ENCODE measurements around the gene RTN4. TPM values are rescaled to one million over a fixed set of nuclear protein-coding genes. Genes with fewer than 3 reads are reported as not detected.

The RTN4 gene
- total RNA-seq, 2 experiments from 2014 or later = 96.7 to 97.5 TPM

DNA sequence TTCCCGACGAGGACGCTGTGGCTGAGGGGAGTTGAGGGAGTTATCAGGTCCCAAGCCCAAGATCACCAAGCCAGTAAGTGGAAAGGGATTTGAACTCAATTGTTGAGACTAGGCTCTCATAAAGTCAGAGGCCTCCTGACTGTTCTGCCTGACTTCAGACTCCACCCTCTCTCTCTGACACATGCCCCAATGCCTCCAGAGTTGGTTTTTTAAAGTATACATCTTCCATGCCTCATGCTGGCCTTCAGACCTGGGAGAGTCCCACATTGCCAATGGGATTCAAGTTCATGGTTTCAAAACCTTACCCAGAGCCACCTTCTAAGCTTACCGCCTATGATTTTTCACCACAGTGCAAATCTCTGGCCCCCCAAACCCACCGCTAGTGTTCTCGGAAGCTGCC is 100.8 kb downstream of the RTN4 start:
- no peak for DNase-seq
- Mint-ChIP-seq H3K4me3 (no peak overlapping the region), H3K4me1 (ENCODE audit: low read depth) (peaks cover 13% of the 10 kb centered on the region), H3K36me3 (no peaks in the 10 kb centered on the region), H3K9me3 (no peaks in the 10 kb centered on the region), H3K27ac (no peak overlapping the region), H3K27me3 (no peaks in the 10 kb centered on the region)
- ChIA-PET CTCF (no interaction called here), POLR2A (no interaction called here)
- intact Hi-C loops (cut with micrococcal nuclease) = no loop called here

DNA sequence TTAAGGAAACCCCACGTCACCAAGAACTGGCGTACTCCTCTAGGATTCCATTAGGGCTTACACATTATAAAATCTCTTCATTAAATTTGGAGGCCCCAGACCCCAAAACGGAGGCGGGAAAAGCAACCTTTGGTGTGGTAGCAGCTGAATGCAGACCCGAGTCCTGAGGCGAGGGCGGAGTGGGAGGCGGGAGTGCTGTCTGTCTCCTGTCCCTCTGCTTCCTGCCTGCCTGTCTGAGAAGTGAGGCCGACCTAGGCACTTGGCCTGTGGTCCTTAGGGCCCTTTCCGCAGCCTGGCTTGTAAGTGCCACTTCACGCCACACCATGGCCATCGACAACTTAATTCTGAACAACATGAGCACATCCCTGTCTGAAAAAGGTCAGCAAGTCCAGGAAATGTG is 102.1 kb downstream of the RTN4 start:
- Mint-ChIP-seq H3K4me1 (ENCODE audit: low read depth) (peaks cover 11% of the 10 kb centered on the region), H3K4me3 (no peak overlapping the region)
- intact Hi-C loops (cut with micrococcal nuclease) = no loop called here

DNA sequence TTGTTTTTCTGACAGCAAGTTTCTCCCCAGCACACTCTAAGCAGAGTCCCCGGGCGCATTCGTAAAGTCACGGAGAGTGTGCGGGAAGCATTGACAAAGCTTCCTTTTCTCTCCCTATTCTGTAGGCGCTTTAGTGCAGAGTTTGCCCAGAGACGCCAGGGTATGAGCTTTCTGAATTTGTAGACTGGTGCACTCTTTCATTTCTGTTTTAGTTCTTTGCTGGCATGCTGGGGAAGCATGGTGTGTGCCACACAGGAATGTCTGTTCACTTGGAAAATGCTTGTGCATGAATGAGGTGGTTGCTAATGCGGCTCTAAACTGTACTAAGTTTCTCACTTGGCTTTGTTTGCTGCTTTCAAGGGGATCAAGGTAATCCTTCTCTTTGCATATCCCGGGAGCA is 102.6 kb downstream of the RTN4 start:
- no peaks in the 10 kb centered on the region for H3K9me3 Mint-ChIP-seq
- no peaks in the 10 kb centered on the region for H3K27me3 Mint-ChIP-seq
- CTCF ChIA-PET = no interaction called here
- no peak overlapping the region for H3K27ac Mint-ChIP-seq
- POLR2A ChIA-PET = no interaction called here
- DNase-seq = no peak
- no peak overlapping the region for H3K4me3 Mint-ChIP-seq
- peaks cover 6% of the 10 kb centered on the region for H3K4me1 Mint-ChIP-seq (ENCODE audit: low read depth)
- intact Hi-C loops (cut with micrococcal nuclease) = no loop called here
- no peaks in the 10 kb centered on the region for H3K36me3 Mint-ChIP-seq

More for the DNA sequence above, 102.1 kb downstream of the RTN4 start:
- H3K36me3 Mint-ChIP-seq = no peaks in the 10 kb centered on the region
- CTCF ChIA-PET = no interaction called here
- no peaks in the 10 kb centered on the region for H3K27me3 Mint-ChIP-seq
- no peak for DNase-seq
- POLR2A ChIA-PET = no interaction called here
- no peaks in the 10 kb centered on the region for H3K9me3 Mint-ChIP-seq
- H3K27ac Mint-ChIP-seq = no peak overlapping the region

DNA sequence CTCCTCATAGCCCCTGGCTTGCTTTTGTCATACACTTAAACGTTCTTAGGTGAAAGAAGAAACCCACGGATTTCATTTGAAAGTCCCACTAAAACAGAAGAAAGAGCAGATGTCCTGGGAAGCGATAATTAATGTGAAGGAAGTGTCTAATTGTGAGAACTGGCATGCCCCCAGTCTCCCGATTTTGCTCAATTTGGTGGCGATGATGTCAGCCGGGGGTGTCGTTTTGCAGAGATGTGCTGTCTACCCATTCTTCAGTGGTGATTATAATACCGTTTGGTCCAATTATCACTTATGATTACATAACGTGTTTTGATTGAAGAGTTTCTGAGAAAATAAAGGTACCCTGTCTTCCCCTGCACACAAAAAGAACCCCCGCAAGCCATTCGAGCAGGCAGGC is 103.1 kb downstream of the RTN4 start:
- ChIA-PET POLR2A (no interaction called here), CTCF (no interaction called here)
- DNase-seq = no peak
- Mint-ChIP-seq H3K4me1 (ENCODE audit: low read depth) (peaks cover 6% of the 10 kb centered on the region), H3K36me3 (no peaks in the 10 kb centered on the region), H3K27me3 (no peaks in the 10 kb centered on the region), H3K4me3 (no peak overlapping the region), H3K27ac (no peak overlapping the region), H3K9me3 (no peaks in the 10 kb centered on the region)
- intact Hi-C loops (cut with micrococcal nuclease) = no loop called here

DNA sequence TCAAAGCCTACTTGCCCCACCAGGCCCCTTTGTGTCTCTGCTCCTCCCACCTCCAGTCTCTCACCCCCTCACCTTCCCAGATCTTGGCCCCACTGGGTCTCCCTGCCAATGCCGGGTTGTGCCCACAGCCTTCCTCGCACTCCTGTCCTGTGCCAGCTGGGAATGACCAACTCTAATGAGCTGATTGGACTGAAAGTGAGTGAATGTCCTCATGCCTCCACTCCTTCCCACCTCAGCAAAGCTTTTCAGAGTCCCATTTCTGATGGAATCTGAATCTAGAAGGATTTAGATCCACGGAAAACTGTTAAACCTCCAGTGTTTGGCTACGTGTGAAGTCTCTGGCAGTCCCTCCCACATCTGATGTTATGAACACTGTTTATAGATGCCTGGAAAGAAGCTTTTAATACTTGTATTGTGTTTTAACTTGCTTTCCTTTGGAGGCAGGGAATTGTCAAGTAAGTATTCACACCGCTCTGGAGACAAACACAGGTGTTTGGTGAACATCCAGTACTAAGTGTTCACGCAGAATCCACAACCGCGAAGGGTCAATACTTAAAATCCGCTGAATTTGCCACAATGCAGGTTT is 103.9 kb downstream of the RTN4 start:
- intact Hi-C loops (cut with micrococcal nuclease) = no loop called here
- peaks cover 6% of the 10 kb centered on the region for H3K4me1 Mint-ChIP-seq (ENCODE audit: low read depth)
- ChIA-PET CTCF (no interaction called here), POLR2A (no interaction called here)
- no peaks in the 10 kb centered on the region for H3K27me3 Mint-ChIP-seq
- H3K9me3 Mint-ChIP-seq = no peaks in the 10 kb centered on the region
- no peak overlapping the region for H3K4me3 Mint-ChIP-seq
- no peak for DNase-seq
- H3K36me3 Mint-ChIP-seq = no peaks in the 10 kb centered on the region
- no peak overlapping the region for H3K27ac Mint-ChIP-seq

DNA sequence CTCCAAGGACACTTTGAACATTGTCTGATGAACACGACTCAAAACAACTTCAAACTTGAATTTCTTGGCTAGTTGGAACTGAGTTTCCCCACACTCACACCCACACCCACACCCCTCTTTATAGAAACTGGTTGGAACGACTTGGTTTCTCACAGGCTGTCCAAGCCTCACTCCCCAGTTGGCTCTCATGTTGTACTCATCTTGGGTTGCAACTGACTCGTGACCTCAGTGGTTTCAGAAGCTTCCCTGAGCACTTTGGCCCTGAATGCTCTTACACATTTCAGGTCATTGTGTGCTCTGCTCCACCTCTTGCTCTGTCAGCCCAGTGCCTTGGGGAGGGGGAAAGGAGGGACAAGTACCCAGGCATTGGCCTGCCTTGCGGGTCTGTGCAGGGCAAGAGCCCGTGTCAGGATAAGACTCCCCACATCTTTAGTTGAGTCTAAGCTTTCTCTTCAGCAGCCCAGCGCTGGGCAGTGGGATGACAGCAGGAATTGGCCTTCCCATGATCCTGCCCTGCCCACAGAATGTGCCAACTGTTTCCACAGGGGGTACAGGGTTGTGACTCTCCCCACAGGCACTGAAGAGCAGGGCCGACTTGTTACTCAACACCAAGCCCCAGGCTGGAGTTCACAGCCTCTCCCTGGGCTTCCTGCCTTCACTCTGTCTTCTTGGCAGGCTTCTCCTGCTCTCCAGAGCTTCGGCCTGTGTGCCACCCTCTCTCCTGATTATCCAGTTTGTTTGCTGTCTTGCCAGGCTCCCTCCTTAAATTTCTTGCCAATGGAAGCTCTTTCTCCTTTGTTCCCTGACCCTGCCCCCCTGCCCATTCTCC is 104.6 kb downstream of the RTN4 start:
- no peak overlapping the region for H3K4me3 Mint-ChIP-seq
- H3K9me3 Mint-ChIP-seq = no peaks in the 10 kb centered on the region
- peaks cover 6% of the 10 kb centered on the region for H3K4me1 Mint-ChIP-seq (ENCODE audit: low read depth)
- no peaks in the 10 kb centered on the region for H3K27me3 Mint-ChIP-seq
- DNase-seq = peak; percentile 53
- no peak overlapping the region for H3K27ac Mint-ChIP-seq
- POLR2A ChIA-PET = no interaction called here
- no peaks in the 10 kb centered on the region for H3K36me3 Mint-ChIP-seq
- CTCF ChIA-PET = no interaction called here
- intact Hi-C loops (cut with micrococcal nuclease) = no loop called here

DNA sequence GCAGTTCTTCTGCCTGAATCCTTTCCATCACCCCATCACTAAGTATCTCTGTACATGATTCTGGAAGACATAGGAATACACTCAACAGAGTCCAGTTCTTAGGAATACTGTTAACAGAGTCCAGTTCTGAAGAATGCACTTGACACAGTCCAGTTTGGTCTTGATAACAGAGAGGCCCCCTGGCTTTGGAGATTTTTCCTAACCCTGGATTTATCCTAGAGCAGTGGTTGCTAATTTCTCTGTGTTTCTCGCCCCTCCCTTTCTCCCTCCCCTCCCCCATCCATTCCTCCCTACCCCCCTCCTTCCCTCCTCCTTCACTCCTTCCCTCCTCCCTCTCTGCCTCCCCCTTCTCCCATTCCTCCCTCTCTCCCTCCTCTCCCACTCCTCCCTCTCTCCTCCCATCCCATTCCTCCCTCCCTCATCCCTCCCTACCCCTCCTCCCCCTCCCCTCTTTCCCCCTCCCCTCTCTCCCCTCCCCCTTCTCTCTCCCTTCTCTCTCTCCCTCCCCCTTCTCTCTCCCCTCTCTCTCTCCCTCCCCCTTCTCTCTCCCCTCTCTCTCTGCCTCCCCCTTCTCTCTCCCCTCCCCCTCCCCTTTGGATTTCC is 105.4 kb downstream of the RTN4 start:
- POLR2A ChIA-PET = no interaction called here
- intact Hi-C loops (cut with micrococcal nuclease) = loop anchor here (5.0 kb wide), 1 partner anchor 43 kb away; no protein-coding TSS in a partner anchor
- H3K27me3 Mint-ChIP-seq = no peaks in the 10 kb centered on the region

DNA sequence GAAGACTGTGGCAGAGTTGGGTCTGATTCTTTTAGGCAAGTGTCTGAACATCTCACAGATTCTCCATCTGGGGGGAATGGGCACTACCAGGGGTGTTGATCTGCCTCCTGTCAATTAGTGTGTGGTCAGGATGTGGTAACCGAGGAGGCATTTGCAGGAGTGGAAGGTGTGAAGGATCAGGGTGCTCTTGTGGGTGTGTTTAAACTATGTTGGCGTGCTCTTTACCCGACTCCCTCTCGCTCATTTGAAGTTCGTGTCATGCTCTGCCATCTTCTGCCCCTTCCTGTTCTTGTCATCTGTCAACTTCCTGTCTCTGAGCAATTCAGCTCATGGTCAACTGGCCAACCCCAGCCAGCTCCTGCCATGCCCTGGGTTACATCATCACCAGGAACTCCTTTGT is 107.9 kb downstream of the RTN4 start:
- CTCF ChIA-PET = no interaction called here
- DNase-seq = peak; percentile 38
- Mint-ChIP-seq H3K4me1 (ENCODE audit: low read depth) (peaks cover 6% of the 10 kb centered on the region), H3K36me3 (no peaks in the 10 kb centered on the region), H3K9me3 (peaks cover 14% of the 10 kb centered on the region), H3K27ac (no peak overlapping the region), H3K4me3 (no peak overlapping the region), H3K27me3 (no peaks in the 10 kb centered on the region)
- intact Hi-C loops (cut with micrococcal nuclease) = loop anchor here (5.0 kb wide), 1 partner anchor 40 kb away; no protein-coding TSS in a partner anchor
- POLR2A ChIA-PET = no interaction called here

More for the DNA sequence above, 105.4 kb downstream of the RTN4 start:
- Mint-ChIP-seq H3K4me3 (no peak overlapping the region), H3K9me3 (no peaks in the 10 kb centered on the region), H3K36me3 (no peaks in the 10 kb centered on the region), H3K4me1 (ENCODE audit: low read depth) (peaks cover 6% of the 10 kb centered on the region), H3K27ac (no peak overlapping the region)
- CTCF ChIA-PET = no interaction called here
- no peak for DNase-seq

DNA sequence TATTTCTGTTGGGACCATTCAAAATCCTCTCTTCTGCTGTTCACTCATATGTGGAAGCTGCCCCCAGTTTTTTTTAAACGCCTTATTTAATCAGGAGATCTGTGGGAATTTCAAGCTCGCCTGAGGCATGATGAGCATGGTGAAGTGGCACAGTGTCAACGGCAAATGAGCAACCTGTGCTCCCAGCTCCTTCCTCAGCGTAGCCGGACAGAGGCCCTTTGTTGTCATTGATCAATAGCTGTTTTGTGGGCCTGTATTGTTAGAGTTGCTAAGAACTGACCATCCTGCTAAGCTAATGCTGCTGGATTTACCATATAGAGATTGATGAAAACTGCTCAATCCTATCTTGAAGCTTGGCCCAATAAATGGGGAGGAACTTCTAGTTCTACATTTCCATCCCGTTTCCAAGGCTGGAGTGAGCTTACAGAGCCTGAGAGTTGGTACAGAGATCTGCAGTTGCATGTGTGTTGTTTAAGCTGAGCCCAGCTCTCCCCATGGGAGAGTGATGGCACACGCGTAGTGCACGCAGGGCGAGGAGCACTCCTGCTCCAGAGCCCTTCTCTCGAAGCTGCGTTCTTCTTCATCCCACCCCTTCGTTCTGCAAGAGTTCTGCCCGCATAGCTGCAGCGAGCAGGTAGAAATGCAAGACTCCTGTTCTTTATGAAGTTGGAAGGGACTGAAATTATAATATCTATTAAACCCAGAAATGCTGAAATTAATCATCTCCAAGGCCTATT is 108.8 kb downstream of the RTN4 start:
- Mint-ChIP-seq H3K27ac (no peak overlapping the region), H3K9me3 (peaks cover 14% of the 10 kb centered on the region), H3K27me3 (no peaks in the 10 kb centered on the region), H3K4me1 (ENCODE audit: low read depth) (peaks cover 6% of the 10 kb centered on the region), H3K36me3 (no peaks in the 10 kb centered on the region), H3K4me3 (no peak overlapping the region)
- ChIA-PET POLR2A (no interaction called here), CTCF (interaction anchor here (1.2 kb wide), 1 partner anchor 42 kb away, joined by 3 read pairs; no protein-coding TSS in a partner anchor)
- DNase-seq = no peak
- intact Hi-C loops (cut with micrococcal nuclease) = loop anchor here (5.0 kb wide), 1 partner anchor 39 kb away; no protein-coding TSS in a partner anchor

DNA sequence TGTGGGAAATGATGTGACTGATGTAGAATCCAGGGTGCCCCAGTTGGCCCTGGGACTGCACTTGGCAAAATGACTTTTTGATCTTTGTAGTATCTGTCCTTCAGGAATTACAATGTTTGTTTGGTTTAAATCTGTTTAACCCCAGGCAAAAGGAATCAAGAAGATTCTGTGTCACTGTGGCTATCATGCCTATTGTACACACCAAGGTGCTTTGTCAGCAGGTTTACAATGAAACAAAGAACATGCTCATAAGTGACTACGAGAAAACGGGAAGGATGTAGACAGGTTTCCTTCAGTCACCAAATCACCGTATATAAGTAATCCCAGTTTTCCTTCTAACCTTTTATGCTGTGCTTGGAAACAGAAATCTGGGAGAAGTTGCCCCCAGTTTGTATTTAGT is 109.5 kb downstream of the RTN4 start:
- Mint-ChIP-seq H3K27ac (no peak overlapping the region), H3K4me1 (ENCODE audit: low read depth) (peaks cover 6% of the 10 kb centered on the region), H3K9me3 (peaks cover 14% of the 10 kb centered on the region), H3K27me3 (no peaks in the 10 kb centered on the region), H3K36me3 (no peaks in the 10 kb centered on the region), H3K4me3 (no peak overlapping the region)
- intact Hi-C loops (cut with micrococcal nuclease) = loop anchor here (5.0 kb wide), 1 partner anchor 38 kb away; no protein-coding TSS in a partner anchor
- POLR2A ChIA-PET = no interaction called here
- no peak for DNase-seq
- CTCF ChIA-PET = interaction anchor here (1.2 kb wide), 1 partner anchor 41 kb away, joined by 3 read pairs; no protein-coding TSS in a partner anchor

DNA sequence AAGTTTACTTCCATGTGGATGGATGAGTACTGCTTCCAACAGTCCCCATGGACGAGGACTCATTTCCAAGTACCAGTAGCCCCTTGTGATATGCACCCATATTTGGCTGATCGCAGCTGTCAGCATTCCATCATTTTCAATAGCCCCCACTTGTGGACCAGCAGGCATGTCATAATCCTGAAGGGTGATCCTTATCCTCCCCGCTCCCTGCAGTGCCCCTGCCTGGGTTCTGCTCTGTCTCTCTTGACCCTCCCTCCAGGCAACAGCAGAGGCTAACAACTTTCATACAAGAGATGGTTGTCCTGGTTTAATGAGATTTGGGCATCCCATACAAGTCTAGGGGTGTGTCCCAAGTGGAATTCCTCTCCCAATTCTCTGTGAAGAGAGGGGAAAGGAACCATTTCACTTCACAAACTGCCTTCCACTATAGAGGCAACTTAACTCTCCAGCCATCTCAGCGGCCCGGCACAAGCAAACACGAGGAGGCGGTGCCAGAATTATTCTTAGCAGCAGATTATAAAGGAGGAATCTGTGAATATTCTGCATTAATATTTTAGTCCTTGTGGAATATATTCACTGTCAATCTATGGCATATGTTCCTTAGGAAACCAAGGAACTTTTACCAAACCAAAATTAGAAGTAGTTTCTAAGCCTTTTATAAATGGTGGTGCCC is 110.7 kb downstream of the RTN4 start:
- Mint-ChIP-seq H3K27me3 (no peaks in the 10 kb centered on the region), H3K27ac (no peak overlapping the region), H3K4me1 (ENCODE audit: low read depth) (no peaks in the 10 kb centered on the region), H3K9me3 (peaks cover 14% of the 10 kb centered on the region), H3K36me3 (no peaks in the 10 kb centered on the region), H3K4me3 (no peak overlapping the region)
- intact Hi-C loops (cut with micrococcal nuclease) = loop anchor here (5.0 kb wide), 1 partner anchor 37 kb away; no protein-coding TSS in a partner anchor
- ChIA-PET POLR2A (no interaction called here), CTCF (no interaction called here)
- DNase-seq = no peak

DNA sequence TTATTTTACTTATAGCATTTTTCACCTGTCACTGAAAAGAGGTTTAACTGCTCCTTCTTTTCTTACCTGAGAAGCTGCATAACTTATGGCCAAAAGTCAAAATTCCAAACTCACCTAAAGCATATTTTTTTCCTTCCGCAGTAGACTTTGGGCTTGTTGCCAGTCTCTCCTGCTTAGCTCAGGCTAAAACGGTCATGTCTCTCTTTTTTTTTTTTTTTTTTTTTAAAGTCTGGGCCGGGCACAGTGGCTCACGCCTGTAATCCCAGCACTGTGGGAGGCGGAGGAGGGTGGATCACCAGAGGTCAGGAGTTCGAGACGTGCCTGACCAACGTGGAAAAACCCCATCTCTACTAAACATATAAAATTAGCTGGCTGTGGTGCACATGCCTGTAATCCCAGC is 113.5 kb downstream of the RTN4 start:
- no peak overlapping the region for H3K4me3 Mint-ChIP-seq
- ChIA-PET CTCF (no interaction called here), POLR2A (no interaction called here)
- no peaks in the 10 kb centered on the region for H3K27me3 Mint-ChIP-seq
- intact Hi-C loops (cut with micrococcal nuclease) = no loop called here
- no peaks in the 10 kb centered on the region for H3K4me1 Mint-ChIP-seq (ENCODE audit: low read depth)
- peaks cover 14% of the 10 kb centered on the region for H3K9me3 Mint-ChIP-seq
- H3K36me3 Mint-ChIP-seq = no peaks in the 10 kb centered on the region
- DNase-seq = no peak
- H3K27ac Mint-ChIP-seq = no peak overlapping the region
